HG02678 (cell line): ENCODE data around the gene SPAG9.

Experiments used
- ATAC-seq: cut with Tn5 transposase; IDR thresholded peaks from one replicate; pipeline ENCODE4 v1.9.1; 2021; ENCODE audit warnings: mild to moderate bottlenecking, moderate library complexity; ENCODE audit not compliant: unreplicated experiment

SPAG9 gene

GRCh38 chr17:51045621-51046020 is 75.0 kb downstream of the SPAG9 start:
- no peak for ATAC-seq

- no peak for ATAC-seq
Observed at GRCh38 chr17:51044976-51045375, 75.7 kb downstream of the SPAG9 start.

DNA sequence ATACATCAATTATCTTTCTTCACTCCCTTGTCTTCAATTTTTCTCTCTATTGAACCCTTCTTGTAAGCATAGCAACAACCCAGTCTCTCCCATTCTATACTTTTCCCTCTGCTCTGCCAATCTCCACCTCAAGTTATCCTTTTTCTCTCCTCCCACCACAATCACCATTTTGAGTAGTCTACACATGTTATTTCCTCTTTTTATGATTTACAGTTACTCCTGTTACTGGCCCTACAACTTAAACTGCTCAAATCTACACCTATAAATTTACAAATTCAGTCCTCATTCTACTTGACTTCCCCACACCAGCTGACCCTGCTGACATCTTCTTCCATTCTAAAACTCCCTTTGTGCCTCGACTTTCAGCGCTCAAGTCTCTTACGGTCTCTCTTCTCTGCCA is 84.6 kb downstream of the SPAG9 start:
- no peak for ATAC-seq

DNA sequence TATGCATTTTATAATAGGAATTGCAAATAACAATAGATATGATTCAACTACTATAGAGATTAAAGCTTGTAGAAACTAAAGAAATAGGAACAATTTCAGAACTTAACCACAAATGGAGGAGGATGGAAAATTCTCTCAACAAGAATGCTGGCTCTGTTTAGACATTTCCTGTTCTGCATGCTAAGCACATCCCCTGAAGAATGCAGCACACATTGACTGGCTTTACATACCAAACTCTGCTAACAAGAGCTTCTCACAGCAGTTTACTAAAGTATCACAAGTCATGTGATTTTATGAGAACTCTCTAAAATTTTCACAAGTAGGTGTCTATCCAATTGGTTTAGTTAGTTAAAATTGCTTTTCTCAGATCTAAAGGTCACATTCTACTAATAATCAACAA is 85.2 kb downstream of the SPAG9 start:
- no peak for ATAC-seq

GRCh38 chr17:51034800-51035199 is 85.9 kb downstream of the SPAG9 start:
- ATAC-seq: no peak

DNA sequence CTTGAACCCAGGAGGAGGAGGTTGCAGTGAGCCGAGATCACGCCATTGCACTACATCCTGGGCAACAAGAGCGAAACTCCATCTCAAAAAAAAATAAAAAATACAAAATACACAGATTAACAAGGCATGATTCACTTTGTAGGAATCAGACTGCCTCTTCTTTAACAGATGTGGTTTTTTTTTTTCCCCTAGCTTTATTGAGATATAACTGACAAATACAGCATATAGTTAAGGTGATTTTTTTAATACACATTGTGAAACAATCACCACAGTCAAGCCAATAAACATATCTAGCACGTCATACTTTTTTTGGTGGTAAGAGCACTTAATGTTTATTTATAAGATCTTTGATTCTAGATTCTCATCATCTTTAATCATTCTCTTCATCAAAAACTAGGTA is 87.8 kb downstream of the SPAG9 start:
- no peak for ATAC-seq

GRCh38 chr17:51029568-51030463 is 90.9 kb downstream of the SPAG9 start:
- ATAC-seq: no peak

GRCh38 chr17:51029142-51029541 is 91.5 kb downstream of the SPAG9 start:
- no peak for ATAC-seq

DNA sequence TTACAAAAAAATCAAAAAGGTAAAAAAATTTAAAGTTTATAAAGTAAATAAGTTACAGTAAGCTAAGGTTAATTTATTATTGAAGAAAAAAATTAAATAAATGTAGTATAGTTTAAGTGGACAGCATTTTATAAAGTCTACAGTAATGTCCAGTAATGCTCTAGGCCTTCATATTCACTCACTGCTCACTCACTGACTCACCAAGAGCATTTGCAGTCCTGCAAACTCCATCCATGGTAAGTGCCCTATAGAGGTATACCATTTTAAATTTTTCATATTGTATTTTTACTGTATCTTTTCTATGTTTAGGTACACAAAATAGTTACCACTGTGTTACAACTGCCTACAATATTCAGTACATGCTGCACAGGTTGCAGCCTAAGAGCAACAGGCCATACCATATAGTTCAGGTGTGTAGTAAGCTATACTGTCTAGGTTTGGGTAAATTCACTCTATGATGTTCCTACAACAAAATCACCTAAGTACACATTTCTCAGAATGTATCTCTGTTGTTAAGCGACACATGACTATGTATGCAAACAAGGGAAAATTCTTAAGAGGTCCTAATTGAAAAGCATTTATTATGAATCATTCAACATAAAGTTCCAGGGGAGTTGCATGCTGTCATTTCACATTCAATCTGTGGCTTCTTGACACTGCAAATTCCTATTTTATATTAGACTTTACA is 92.3 kb downstream of the SPAG9 start:
- ATAC-seq: no peak

GRCh38 chr17:51018541-51018940 is 102.1 kb downstream of the SPAG9 start:
- ATAC-seq: no peak

GRCh38 chr17:51017270-51017669 is 103.4 kb downstream of the SPAG9 start:
- no peak for ATAC-seq

DNA sequence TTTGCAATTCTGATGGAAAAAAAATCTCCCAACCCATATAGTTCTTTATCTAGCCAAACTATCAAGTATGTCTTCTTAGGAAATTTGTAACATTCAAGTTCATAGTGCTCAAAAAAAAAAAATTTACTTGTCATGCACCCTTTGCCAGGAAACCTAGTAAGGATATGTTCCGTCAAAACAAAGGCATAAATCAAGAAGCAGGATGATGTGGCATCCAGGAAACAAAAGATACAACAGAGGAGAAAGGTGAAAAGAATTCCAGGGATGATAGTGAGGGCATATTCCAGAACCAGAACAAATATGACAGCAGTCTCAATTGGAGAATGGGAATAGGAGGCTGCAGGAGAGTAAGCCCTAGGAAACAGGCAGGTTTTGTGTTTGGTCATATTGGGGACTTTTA is 104.6 kb downstream of the SPAG9 start:
- ATAC-seq: no peak

- ATAC-seq: no peak
Observed at GRCh38 chr17:51015145-51015558, 105.5 kb downstream of the SPAG9 start.

DNA sequence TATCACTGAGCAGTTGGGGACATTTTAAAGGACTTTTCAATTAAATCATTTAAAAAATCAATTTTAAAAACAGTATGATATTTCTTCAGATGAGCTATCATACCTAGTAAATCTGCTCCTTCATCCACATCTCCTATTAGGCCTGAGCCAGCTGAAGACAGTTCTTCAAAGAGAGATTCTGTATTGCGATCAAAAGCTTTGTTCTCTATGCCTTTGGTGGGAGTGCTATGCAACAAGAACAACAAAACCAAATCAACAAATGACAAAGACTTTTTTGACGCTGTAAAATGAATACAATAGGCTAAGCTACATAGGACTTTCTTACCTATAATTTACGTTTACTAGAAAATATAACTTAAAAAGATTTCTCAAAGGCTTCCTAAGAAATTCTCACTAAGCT is 106.5 kb downstream of the SPAG9 start:
- ATAC-seq: no peak

DNA sequence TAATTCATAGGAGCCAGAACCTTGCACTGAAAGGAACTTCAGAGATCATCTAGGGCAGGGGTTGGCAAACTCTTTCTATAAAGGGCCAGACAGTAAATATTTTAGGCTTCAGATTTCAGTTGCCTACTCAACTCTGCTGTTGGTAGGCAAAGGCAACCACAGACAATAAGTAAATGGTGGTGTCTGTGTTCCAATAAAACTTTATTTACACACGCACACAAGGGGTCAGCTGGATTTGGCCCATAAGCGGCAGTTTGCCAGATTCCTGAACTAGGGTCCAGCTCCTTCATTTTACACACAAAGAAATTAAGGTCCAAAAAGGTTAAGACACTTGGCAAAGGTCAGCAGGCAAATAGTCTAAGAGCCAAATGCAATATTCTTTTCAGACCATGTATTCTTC is 107.3 kb downstream of the SPAG9 start:
- ATAC-seq: no peak

- no peak for ATAC-seq
Observed at GRCh38 chr17:51012538-51012937, 108.1 kb downstream of the SPAG9 start.

GRCh38 chr17:51010173-51010675 is 110.4 kb downstream of the SPAG9 start:
- ATAC-seq: no peak

- no peak for ATAC-seq
Observed at GRCh38 chr17:51006601-51007000, 114.1 kb downstream of the SPAG9 start.

- ATAC-seq: no peak
Observed at GRCh38 chr17:51005768-51006167, 114.9 kb downstream of the SPAG9 start.

DNA sequence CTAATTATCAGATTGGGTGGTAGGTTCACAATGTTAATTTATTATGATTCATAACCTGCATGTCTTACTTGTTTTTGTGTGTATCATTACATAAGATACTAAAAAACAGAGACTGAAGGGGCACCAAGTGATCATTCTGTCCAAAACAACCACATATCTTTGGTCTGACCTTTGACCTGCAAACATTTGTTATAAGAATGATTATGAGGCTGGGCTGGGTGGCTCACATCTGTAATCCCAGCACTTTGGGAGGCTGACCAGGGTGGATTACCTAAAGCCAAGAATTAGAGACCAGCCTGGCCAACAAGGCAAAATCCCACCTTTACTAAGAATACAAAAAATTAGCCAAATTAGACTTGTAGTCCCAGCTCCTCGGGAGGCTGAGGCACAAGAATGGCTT is 116.4 kb downstream of the SPAG9 start:
- no peak for ATAC-seq

- ATAC-seq: no peak
Observed at GRCh38 chr17:51000835-51001638, 119.6 kb downstream of the SPAG9 start.
